ENCODE measurements around the gene VEGFA. TPM values are rescaled to one million over a fixed set of nuclear protein-coding genes. Genes with fewer than 3 reads are reported as not detected.

Gene VEGFA
- total RNA-seq, 1 donor from 2014 or later, result 29.0 TPM

DNA sequence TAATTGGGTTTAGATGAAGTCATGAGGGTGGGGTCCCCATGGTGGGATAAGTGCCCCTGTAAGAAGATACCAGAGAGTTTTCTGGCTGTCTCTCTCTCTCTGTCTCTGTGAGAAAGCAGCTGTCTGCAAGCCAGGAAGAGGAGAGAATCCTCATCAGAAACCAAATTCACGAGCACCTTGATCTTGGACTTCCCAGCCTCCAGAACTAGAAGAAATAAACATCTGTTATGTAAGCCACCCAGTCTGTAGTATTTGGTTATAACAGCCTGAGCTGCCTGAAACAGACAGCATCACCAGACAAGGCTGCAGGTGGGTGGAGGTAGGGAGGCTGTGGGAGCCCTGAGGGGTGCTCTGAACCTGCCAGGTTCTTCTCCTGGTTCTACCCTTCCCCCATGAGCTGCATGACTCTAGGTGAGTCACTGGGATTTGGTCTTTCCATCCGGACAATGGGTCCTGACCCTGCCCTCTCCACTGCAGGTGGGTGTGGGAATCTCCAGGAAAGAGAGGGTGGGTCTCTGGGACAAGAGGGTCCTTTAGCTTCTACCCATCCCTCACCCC is 34.3 kb upstream of the VEGFA start:
- peaks cover 15% of the 10 kb centered on the region for H3K9me3 Mint-ChIP-seq
- no peak overlapping the region for H3K4me3 Mint-ChIP-seq
- ATAC-seq (ENCODE audit: low read depth) (no peak), DNase-seq (peak; percentile 5)
- intact Hi-C loops (cut with micrococcal nuclease), result no loop called here
- H3K4me1 Mint-ChIP-seq, result peaks cover 10% of the 10 kb centered on the region
- H3K27ac Mint-ChIP-seq, result no peak overlapping the region
- TF ChIP-seq, protein P1, sequence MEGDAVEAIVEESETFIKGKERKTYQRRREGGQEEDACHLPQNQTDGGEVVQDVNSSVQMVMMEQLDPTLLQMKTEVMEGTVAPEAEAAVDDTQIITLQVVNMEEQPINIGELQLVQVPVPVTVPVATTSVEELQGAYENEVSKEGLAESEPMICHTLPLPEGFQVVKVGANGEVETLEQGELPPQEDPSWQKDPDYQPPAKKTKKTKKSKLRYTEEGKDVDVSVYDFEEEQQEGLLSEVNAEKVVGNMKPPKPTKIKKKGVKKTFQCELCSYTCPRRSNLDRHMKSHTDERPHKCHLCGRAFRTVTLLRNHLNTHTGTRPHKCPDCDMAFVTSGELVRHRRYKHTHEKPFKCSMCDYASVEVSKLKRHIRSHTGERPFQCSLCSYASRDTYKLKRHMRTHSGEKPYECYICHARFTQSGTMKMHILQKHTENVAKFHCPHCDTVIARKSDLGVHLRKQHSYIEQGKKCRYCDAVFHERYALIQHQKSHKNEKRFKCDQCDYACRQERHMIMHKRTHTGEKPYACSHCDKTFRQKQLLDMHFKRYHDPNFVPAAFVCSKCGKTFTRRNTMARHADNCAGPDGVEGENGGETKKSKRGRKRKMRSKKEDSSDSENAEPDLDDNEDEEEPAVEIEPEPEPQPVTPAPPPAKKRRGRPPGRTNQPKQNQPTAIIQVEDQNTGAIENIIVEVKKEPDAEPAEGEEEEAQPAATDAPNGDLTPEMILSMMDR (IDR thresholded peaks at IDR 0.05), result no peak
- H3K36me3 Mint-ChIP-seq (ENCODE audit: low read depth), result peaks cover 1% of the 10 kb centered on the region
- ChIA-PET CTCF (no interaction called here), POLR2A (no interaction called here)
- H3K27me3 Mint-ChIP-seq, result peaks cover 1% of the 10 kb centered on the region

DNA sequence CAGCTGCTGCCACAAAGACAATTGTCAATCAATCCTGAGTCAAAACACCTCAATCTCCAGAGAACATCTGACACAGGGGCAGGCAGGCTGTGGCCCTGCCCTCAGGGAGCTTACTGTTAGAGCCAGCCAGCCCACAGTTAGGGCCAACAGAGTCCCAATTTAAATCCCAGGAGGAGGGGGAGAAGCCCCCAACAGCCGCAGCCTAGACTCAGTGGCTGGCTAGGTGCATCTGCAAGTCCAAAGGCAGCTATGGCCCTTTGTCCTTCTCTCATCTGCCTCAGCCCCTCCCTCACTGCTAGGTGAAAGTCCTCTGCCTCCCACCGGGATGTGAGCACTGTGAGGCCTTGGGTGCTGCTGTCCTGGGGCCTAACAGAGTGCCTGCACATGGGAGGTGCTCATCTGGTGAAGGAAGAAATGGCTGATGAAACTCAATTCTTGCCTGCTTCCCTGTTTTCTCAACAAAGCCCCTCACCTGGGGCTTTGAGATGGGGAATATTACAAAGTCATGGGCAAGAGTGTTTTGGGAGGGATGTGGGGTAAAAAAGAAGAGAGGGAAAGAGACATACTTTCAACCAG is 33.7 kb upstream of the VEGFA start:
- Mint-ChIP-seq H3K36me3 (ENCODE audit: low read depth) (no peaks in the 10 kb centered on the region), H3K27ac (no peak overlapping the region), H3K4me3 (no peak overlapping the region), H3K4me1 (peaks cover 10% of the 10 kb centered on the region), H3K27me3 (peaks cover 1% of the 10 kb centered on the region), H3K9me3 (peaks cover 11% of the 10 kb centered on the region)
- TF ChIP-seq, protein P1 (IDR thresholded peaks at IDR 0.05), result no peak
- ChIA-PET POLR2A (no interaction called here), CTCF (no interaction called here)
- ATAC-seq (ENCODE audit: low read depth), result no peak
- DNase-seq, result peak; percentile 4
- intact Hi-C loops (cut with micrococcal nuclease), result no loop called here

DNA sequence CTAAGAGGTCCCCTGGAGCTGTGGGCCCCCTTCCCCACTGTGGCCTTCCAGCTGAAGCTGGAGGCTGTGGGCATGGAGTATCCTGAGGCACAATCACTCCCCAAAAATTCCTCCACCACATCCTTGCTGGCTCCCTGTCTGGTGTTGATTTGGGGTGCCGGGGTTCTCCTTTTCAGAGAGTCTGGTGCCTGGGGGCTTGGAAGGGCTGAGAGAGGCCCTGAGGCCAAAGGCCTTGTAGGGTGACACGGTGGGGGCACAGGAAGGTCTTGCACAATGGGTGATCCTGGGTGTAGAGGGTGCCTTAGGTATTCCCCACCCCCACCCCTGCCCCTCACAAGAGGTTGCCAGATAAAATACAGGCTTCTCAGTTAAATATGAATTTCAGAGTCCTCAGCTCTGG is 33.2 kb upstream of the VEGFA start:
- ATAC-seq (ENCODE audit: low read depth) (no peak), DNase-seq (peak; percentile 9)
- Mint-ChIP-seq H3K27me3 (peaks cover under 1% of the 10 kb centered on the region), H3K4me1 (peaks cover 10% of the 10 kb centered on the region), H3K4me3 (no peak overlapping the region), H3K36me3 (ENCODE audit: low read depth) (no peaks in the 10 kb centered on the region), H3K27ac (no peak overlapping the region), H3K9me3 (peaks cover 6% of the 10 kb centered on the region)
- intact Hi-C loops (cut with micrococcal nuclease), result no loop called here
- ChIA-PET CTCF (no interaction called here), POLR2A (no interaction called here)
- TF ChIP-seq, protein P1 (IDR thresholded peaks at IDR 0.05), result no peak

DNA sequence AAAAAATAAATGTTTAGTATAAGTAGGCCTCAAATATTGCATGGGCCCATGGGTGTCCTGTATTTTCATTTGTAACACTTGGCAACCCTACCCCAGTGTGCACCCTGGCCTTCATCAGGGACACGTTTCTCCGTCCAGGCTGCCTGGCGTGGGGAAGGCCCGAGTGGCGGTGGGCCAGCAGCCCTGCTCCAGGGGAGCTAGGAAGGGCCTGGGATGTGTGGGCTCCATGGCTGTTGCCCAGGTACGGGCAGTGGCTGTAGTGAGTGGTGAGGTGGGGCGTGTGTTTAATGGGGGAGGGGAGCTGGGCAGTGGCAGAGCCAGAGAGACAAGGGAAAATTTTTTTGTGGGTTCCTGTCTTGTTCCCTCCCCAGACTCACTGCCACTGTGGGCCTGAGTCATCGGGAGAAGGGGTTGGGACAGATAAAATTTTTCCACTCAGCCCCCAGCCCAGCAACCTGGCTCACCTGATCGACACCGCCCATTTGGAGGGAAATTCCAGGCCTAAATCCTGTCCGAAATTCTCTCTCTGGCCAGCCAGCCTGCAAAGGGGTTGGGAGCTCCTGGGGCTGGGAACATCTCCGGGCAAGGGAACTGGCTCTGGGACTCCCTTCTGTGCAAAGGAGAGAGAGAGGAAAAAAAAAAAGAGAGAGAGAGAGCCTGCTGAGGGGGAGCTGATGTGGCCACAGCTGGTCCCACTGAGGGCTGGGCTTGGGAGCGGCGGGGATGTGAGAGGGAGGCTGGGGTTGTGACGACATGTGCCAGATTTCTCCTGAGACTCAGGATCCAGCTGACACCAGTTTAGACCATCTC is 32.5 kb upstream of the VEGFA start:
- no peak for DNase-seq
- CTCF ChIA-PET, result interaction anchor here (1.2 kb wide), 1 partner anchor 31 kb away, joined by 3 read pairs; no protein-coding TSS in a partner anchor
- intact Hi-C loops (cut with micrococcal nuclease), result no loop called here
- ATAC-seq (ENCODE audit: low read depth), result no peak
- TF ChIP-seq, protein P1 (IDR thresholded peaks at IDR 0.05), result no peak
- Mint-ChIP-seq H3K27ac (no peak overlapping the region), H3K27me3 (no peaks in the 10 kb centered on the region), H3K4me3 (no peak overlapping the region), H3K9me3 (peaks cover 1% of the 10 kb centered on the region), H3K36me3 (ENCODE audit: low read depth) (no peaks in the 10 kb centered on the region), H3K4me1 (peaks cover 10% of the 10 kb centered on the region)
- POLR2A ChIA-PET, result no interaction called here

DNA sequence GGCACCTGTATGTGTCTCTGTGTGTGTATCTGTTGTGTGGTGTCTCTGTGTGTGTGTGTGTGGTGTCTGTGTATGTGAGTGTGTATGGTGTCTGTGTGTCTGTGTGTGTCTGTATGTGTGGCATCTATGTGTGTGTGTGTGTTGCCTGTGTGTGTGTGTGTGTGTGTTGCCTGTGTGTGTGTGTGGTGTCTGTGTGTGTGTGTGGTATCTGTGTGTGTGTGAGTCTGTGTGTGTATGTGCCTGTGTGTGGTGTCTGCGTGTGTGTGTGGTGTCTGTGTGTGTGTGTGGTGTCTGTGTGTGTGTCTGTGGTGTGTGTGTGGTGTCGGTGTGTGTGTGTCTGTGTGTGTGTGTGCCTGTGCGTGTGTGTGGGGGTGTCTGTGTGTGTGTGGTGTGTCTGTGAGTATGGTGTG is 31.7 kb upstream of the VEGFA start:
- ATAC-seq (ENCODE audit: low read depth), result no peak
- Mint-ChIP-seq H3K4me1 (peaks cover 10% of the 10 kb centered on the region), H3K9me3 (no peaks in the 10 kb centered on the region), H3K4me3 (no peak overlapping the region), H3K27ac (no peak overlapping the region), H3K27me3 (no peaks in the 10 kb centered on the region), H3K36me3 (ENCODE audit: low read depth) (no peaks in the 10 kb centered on the region)
- intact Hi-C loops (cut with micrococcal nuclease), result no loop called here
- ChIA-PET POLR2A (no interaction called here), CTCF (interaction anchor here (1.2 kb wide), 1 partner anchor 30 kb away, joined by 3 read pairs; no protein-coding TSS in a partner anchor)
- TF ChIP-seq, protein P1 (IDR thresholded peaks at IDR 0.05), result no peak
- no peak for DNase-seq
